PC-9 (cell line): ENCODE measurements around the gene CNTF.

ENCODE experiments used
- CTCF ChIP-seq: fragments of 200-600 bp; sonication (generic); conservative IDR thresholded peaks from 2 replicates; pipeline ENCODE4 v1.6.1; 2017; ENCODE audit warnings: mixed run types, antibody characterized with exemption, mild to moderate bottlenecking, moderate library complexity
- EZH2 ChIP-seq: fragments of 200-600 bp; sonication (generic); IDR thresholded peaks from 2 replicates; pipeline ENCODE4 v1.8.0; 2017; ENCODE audit warnings: antibody characterized with exemption, low read depth

- TF ChIP-seq CTCF: no peak
- TF ChIP-seq EZH2: no peak
Measured at GRCh38 chr11:58574881-58575280, 47.6 kb upstream of the CNTF start.
